ENCODE results near the gene ADAMTS16. TPM values are rescaled to one million over a fixed set of nuclear protein-coding genes. Genes with fewer than 3 reads are reported as not detected.
A peak's percentile ranks its signal among the peaks of the same experiment; 100 is the strongest.

ADAMTS16 gene
- total RNA-seq, 1 experiment from 2014 or later = 7.5 TPM

DNA sequence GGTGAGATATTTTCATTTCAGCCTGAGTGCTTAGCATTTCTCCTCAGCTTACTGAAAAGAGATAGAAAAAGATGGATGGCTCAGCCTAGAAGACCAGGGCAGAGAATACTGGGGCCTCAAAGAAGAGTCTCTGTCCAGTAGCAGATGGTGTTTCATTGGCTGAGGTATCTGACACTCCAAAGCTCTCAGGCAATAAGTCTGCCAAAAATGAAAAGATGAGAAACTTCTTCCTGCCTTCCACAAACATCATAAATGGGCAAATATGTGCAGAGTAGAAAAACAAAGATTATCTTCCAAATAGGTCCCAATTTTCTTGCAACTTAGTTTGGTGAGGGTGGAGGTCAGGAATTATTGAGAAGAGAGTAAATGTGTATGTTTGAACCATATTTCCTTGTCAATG lies 195.0 kb downstream of the ADAMTS16 start:
- H3K4me3 ChIP-seq = no peak overlapping the region
- H3K9me3 ChIP-seq (replicated peaks) = no peaks in the 10 kb centered on the region; the same call in 1 of the 2 replicates
- no peaks in the 10 kb centered on the region for H3K27me3 ChIP-seq (replicated peaks)
- H3K27ac ChIP-seq = peak overlapping the region; percentile 69
- peaks cover 58% of the 10 kb centered on the region for H3K4me1 ChIP-seq (replicated peaks)
- H3K36me3 ChIP-seq = no peaks in the 10 kb centered on the region
- DNase-seq (ENCODE audit: low read depth in 1 of 2, low spot score in 2 of 2) = no peak

GRCh38 chr5:5335700-5336264 lies 195.7 kb downstream of the ADAMTS16 start:
- H3K4me3 ChIP-seq = no peak overlapping the region
- H3K27me3 ChIP-seq (replicated peaks) = no peaks in the 10 kb centered on the region
- H3K4me1 ChIP-seq (replicated peaks) = peaks cover 64% of the 10 kb centered on the region
- no peaks in the 10 kb centered on the region for H3K36me3 ChIP-seq
- H3K27ac ChIP-seq = peak overlapping the region; percentile 69
- DNase-seq (ENCODE audit: low read depth in 1 of 2, low spot score in 2 of 2) = peak; percentile 87 to 92
- no peaks in the 10 kb centered on the region; the same call in 1 of the 2 replicates for H3K9me3 ChIP-seq (replicated peaks)

DNA sequence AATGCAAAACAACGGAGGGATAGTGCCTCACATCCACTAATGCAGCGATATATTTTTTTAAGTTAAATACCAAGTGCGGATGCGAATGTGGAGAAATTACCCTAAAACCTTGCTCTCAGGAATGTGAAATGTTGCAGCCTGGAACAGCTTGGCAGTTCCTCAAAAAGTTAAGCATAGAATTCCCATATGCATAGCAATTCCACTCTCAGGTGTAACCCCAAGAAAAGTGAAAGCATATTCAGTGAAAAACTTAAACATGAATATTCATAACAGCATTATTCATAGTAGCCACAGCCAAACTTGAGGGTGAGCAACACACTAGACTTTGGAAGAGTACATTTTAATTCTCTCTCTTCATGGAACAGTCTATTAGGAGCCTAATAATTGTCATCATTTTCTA lies 199.1 kb downstream of the ADAMTS16 start:
- DNase-seq (ENCODE audit: low read depth in 1 of 2, low spot score in 2 of 2) = no peak
- H3K4me1 ChIP-seq (replicated peaks) = peaks cover 64% of the 10 kb centered on the region
- H3K9me3 ChIP-seq (replicated peaks) = no peaks in the 10 kb centered on the region; the same call in 1 of the 2 replicates
- no peak overlapping the region for H3K27ac ChIP-seq
- H3K27me3 ChIP-seq (replicated peaks) = no peaks in the 10 kb centered on the region
- no peaks in the 10 kb centered on the region for H3K36me3 ChIP-seq
- no peak overlapping the region for H3K4me3 ChIP-seq

DNA sequence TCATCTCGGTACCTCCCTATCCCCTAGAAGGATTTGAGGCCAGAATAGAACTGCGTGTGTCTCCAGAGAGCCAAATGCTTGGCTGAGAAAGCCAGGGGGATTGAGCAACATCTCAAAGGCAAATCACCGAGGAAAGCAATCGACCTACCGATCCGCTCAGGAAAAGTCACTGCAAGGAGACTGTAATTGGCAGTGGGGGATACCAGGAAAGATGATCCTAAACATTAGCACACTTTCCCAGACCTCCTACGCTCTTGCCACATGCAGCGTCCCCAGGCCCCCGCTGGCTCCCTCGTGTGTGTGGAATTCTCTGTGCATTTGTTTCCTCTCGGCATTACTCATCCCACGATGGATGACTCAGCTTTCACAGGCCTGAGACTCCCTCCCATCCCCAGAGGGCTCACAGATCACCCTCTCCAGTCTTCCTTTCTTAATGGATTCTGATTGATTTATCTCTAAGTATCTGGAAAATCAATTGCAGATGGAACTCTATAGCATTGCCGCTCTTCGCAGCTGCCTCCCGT lies 200.1 kb downstream of the ADAMTS16 start:
- Histone ChIP-seq H3K9me3 (replicated peaks) (no peaks in the 10 kb centered on the region; the same call in 1 of the 2 replicates), H3K4me3 (no peak overlapping the region), H3K27me3 (replicated peaks) (no peaks in the 10 kb centered on the region), H3K36me3 (no peaks in the 10 kb centered on the region), H3K4me1 (replicated peaks) (peaks cover 57% of the 10 kb centered on the region), H3K27ac (peak overlapping the region; percentile 82)
- peak; percentile 96 to 98 for DNase-seq (ENCODE audit: low read depth in 1 of 2, low spot score in 2 of 2)

DNA sequence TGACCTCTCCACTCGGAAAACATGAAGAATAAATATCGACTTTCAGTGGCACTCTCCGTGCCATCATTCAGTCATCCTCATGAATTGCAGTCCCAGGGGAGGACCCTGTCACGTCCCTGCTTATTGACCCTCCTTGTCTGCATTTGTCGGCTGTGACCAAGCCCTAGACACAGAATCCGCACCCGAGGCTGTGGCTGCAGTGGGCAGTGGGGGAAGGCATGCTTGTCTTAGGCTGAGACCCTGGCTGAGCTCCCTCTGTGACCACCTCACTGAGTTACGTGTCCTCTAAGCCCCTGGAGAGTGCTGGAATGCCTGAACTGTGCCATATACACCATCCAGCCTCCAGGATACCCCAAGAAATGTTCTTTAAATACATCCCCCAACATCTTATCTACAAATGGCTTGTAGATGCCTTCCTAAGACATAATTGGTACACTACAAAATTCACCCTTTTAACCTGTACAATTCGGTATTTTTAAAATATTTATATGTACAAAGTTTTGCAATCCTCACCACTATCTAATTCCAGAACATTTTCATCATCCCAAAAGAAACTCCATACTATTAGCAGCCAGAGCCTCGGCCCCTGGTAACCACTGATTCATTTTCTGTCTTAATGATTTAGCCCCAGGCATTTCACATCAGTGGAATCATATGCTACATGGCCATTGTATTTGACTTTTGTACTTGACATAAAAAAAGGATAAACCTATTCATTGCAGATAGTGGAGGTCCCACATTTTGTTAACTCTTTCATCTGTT lies 201.6 kb downstream of the ADAMTS16 start:
- no peak for DNase-seq (ENCODE audit: low read depth in 1 of 2, low spot score in 2 of 2)

DNA sequence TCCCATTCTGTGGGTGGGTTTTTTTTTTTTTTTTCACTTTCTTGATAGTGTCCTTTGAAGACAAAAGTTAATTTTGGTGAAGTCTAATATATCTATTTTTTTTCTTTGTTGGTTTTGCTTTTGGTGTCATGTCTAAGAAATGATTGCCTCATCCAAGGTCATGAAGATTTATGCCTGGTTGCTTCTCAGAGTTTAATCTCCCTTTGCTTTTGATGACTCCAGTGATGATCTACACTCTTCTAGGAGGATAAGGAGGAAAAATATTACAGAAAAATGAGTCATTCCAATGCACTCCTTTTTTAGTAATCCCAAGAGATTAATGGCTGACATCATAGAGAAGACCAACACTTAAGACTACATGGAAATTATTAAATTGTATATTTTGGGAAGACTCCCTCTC lies 202.7 kb downstream of the ADAMTS16 start:
- DNase-seq (ENCODE audit: low read depth in 1 of 2, low spot score in 2 of 2) = no peak
- H3K27ac ChIP-seq = 0 out of 2 replicates have a peak overlapping the region, but pooled peaks have one; percentile 1

More for the DNA sequence above, 201.6 kb downstream of the ADAMTS16 start:
- H3K27ac ChIP-seq = no peak overlapping the region
- H3K9me3 ChIP-seq (replicated peaks) = no peaks in the 10 kb centered on the region
- H3K36me3 ChIP-seq = no peaks in the 10 kb centered on the region
- no peak overlapping the region for H3K4me3 ChIP-seq
- peaks cover 43% of the 10 kb centered on the region for H3K4me1 ChIP-seq (replicated peaks)
- no peaks in the 10 kb centered on the region for H3K27me3 ChIP-seq (replicated peaks)

GRCh38 chr5:5343568-5343967 lies 203.4 kb downstream of the ADAMTS16 start:
- Histone ChIP-seq H3K4me1 (replicated peaks) (peaks cover 38% of the 10 kb centered on the region), H3K4me3 (no peak overlapping the region), H3K27ac (no peak overlapping the region), H3K36me3 (no peaks in the 10 kb centered on the region), H3K9me3 (replicated peaks) (no peaks in the 10 kb centered on the region), H3K27me3 (replicated peaks) (no peaks in the 10 kb centered on the region)
- no peak for DNase-seq (ENCODE audit: low read depth in 1 of 2, low spot score in 2 of 2)

More for the DNA sequence above, 202.7 kb downstream of the ADAMTS16 start:
- Histone ChIP-seq H3K4me1 (replicated peaks) (peaks cover 38% of the 10 kb centered on the region), H3K9me3 (replicated peaks) (no peaks in the 10 kb centered on the region), H3K36me3 (no peaks in the 10 kb centered on the region), H3K4me3 (no peak overlapping the region), H3K27me3 (replicated peaks) (no peaks in the 10 kb centered on the region)

DNA sequence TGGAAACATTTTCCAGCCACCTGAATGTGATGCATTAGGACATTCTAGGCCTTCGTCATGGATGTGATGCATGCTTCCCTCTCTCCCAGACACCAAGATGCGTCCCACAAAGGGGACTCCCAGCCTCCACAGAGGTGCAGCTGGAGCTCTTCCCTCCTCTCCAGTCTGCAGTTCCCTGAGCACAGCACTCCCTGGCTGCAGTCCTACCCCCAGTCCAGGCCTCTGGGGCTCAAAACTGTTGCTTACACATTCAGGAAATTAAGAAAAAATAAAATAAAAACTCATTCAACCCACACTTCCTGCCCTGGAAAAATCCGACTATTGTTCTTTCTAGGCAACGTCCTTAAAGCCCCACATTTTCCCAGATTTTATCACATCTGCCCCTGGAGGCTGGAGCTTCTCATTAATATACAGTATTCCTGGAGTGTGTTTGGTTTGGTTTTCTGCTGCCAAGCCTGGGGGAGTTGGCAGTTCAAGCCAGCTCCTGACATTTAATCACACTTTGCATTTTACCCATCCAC lies 204.0 kb downstream of the ADAMTS16 start:
- H3K36me3 ChIP-seq = no peaks in the 10 kb centered on the region
- H3K4me1 ChIP-seq (replicated peaks) = peaks cover 38% of the 10 kb centered on the region
- H3K9me3 ChIP-seq (replicated peaks) = no peaks in the 10 kb centered on the region
- no peak for DNase-seq (ENCODE audit: low read depth in 1 of 2, low spot score in 2 of 2)
- no peak overlapping the region for H3K27ac ChIP-seq
- no peaks in the 10 kb centered on the region for H3K27me3 ChIP-seq (replicated peaks)
- no peak overlapping the region for H3K4me3 ChIP-seq

DNA sequence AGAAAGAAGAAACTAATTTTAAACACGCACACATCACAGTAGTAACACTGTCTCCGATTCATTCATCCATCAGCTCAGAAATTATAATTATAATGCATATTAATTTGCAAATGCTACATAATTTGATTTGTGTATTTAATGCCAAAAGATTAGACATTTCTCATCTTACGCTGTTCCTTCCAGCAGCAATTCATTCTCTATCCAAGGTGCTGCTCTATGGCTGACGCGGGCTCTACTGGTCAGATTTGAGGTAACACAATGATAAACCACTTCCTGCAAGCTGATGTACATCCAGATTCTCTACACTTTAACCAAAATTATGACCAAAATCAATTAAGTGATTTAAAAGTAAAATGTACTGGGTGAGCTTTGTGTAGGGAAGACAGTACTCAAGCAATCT lies 204.5 kb downstream of the ADAMTS16 start:
- no peak for DNase-seq (ENCODE audit: low read depth in 1 of 2, low spot score in 2 of 2)
- Histone ChIP-seq H3K4me1 (replicated peaks) (peaks cover 38% of the 10 kb centered on the region), H3K27ac (no peak overlapping the region), H3K36me3 (no peaks in the 10 kb centered on the region), H3K9me3 (replicated peaks) (no peaks in the 10 kb centered on the region), H3K4me3 (no peak overlapping the region), H3K27me3 (replicated peaks) (no peaks in the 10 kb centered on the region)

DNA sequence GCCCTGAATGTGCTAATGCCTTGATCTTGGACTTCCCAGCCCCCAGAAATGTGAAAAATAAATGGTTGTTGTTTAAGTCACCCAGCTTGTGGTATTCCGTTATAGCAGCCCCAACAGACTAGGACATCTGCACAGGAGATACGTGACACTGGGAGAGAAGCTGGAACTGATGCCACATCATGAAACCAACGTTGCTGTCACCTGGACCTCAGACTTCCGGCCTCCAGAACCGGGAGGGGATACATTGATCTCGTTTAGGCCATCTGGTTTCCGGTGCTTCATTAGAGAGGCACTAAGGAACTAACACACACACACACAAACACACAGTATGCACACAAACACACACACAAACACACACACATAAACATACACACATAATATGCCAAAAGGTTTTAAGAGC lies 207.3 kb downstream of the ADAMTS16 start:
- DNase-seq (ENCODE audit: low read depth in 1 of 2, low spot score in 2 of 2) = no peak
- peaks cover 48% of the 10 kb centered on the region for H3K4me1 ChIP-seq (replicated peaks)
- H3K9me3 ChIP-seq (replicated peaks) = no peaks in the 10 kb centered on the region
- no peaks in the 10 kb centered on the region for H3K36me3 ChIP-seq
- no peaks in the 10 kb centered on the region for H3K27me3 ChIP-seq (replicated peaks)
- no peak overlapping the region for H3K27ac ChIP-seq
- no peak overlapping the region for H3K4me3 ChIP-seq

DNA sequence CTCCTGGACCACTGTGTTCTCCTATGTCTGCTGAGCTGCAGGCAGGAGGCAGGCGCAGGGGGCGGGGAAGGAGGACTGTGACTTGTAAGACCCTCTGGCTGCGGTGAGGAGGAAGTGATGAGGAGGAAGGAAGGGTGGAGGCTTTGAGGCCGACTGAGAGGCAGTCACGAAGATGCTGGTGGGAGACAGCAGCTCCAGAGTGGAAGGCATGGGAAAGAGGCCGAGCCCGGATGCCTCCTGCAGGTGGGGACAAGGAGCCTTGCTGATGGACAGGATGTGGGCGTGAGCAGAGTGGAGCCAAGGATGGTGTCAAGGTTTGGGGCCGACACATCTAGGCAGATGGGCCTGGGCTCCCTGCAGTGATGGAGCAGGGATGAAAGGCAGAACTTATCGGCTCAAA lies 208.0 kb downstream of the ADAMTS16 start:
- no peaks in the 10 kb centered on the region for H3K36me3 ChIP-seq
- H3K4me1 ChIP-seq (replicated peaks) = peaks cover 43% of the 10 kb centered on the region
- no peaks in the 10 kb centered on the region for H3K9me3 ChIP-seq (replicated peaks)
- no peak for DNase-seq (ENCODE audit: low read depth in 1 of 2, low spot score in 2 of 2)
- H3K27me3 ChIP-seq (replicated peaks) = no peaks in the 10 kb centered on the region
- H3K27ac ChIP-seq = no peak overlapping the region
- no peak overlapping the region for H3K4me3 ChIP-seq

DNA sequence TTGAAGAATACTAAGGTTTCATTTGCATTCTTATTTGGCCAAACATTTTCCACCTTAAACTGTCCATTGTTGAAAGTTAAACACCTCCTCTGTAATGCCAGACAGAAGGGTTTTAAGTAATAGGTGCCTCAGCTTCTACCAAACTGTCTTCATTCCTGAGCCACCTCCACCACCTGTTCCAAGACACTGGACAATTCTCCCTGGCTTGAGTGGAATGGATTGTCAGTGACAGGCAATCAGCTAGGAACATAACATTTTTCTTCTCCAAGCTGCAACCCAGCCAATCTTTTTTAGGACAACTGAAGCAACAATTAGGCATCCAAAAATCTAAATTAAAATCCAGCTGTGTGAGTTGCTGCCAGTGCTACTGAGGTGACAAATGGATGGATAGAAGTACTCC lies 208.4 kb downstream of the ADAMTS16 start:
- no peak for DNase-seq (ENCODE audit: low read depth in 1 of 2, low spot score in 2 of 2)
- no peaks in the 10 kb centered on the region for H3K36me3 ChIP-seq

GRCh38 chr5:5350101-5350500 lies 210.0 kb downstream of the ADAMTS16 start:
- peaks cover 31% of the 10 kb centered on the region for H3K4me1 ChIP-seq (replicated peaks)
- peak; percentile 92 to 94 for DNase-seq (ENCODE audit: low read depth in 1 of 2, low spot score in 2 of 2)
- no peaks in the 10 kb centered on the region for H3K9me3 ChIP-seq (replicated peaks)
- no peak overlapping the region for H3K4me3 ChIP-seq
- peak overlapping the region; percentile 80 for H3K27ac ChIP-seq
- H3K27me3 ChIP-seq (replicated peaks) = no peaks in the 10 kb centered on the region
- H3K36me3 ChIP-seq = no peaks in the 10 kb centered on the region

More for the DNA sequence above, 208.4 kb downstream of the ADAMTS16 start:
- H3K27ac ChIP-seq = no peak overlapping the region
- H3K27me3 ChIP-seq (replicated peaks) = no peaks in the 10 kb centered on the region
- H3K4me1 ChIP-seq (replicated peaks) = peaks cover 41% of the 10 kb centered on the region
- no peak overlapping the region for H3K4me3 ChIP-seq
- no peaks in the 10 kb centered on the region for H3K9me3 ChIP-seq (replicated peaks)
